Activated CD8-positive, alpha-beta T cell treated with anti-CD3 and anti-CD28 coated beads, Interleukin-2, amount 10 ng/mL, durations not matched to agents 7 days and 5 days (primary cell): ENCODE data around the gene SLC16A1. TPM values are rescaled to one million over a fixed set of nuclear protein-coding genes. Genes with fewer than 3 reads are reported as not detected.
"Not testable (repeated sequence)": the region's sequence is repeated elsewhere in the genome, so short reads cannot be mapped to it uniquely, and the experiment has no call there.

Experiments
- ATAC-seq: fragments of 150-1000 bp; cut with Tn5 transposase; one replicate; pipeline ENCODE4 v1.10.0; 2021; ENCODE audit warnings: moderate library complexity
- CTCF ChIA-PET: fragments of 350-600 bp; sonication (Branson Sonifier 250); formaldehyde crosslinking; loops from one replicate; lab custom pipeline; 2021; ENCODE audit warnings: antibody characterized with exemption; lab: Charles Lee
- POLR2A ChIA-PET: fragments of 350-600 bp; sonication (Branson Sonifier 250); formaldehyde crosslinking; loops from one replicate; lab custom pipeline; 2021; ENCODE audit warnings: antibody characterized with exemption; lab: Charles Lee
- DNase-seq: peaks from one replicate; pipeline ENCODE4 v3.0.0-alpha.2; 2020
- H3K27ac Mint-ChIP-seq: one replicate; pipeline ENCODE4 v1.8.0; 2021; ENCODE audit warnings: mild to moderate bottlenecking, mixed read lengths
- H3K27me3 Mint-ChIP-seq: one replicate; pipeline ENCODE4 v1.8.0; 2021; ENCODE audit warnings: low read depth, mixed read lengths
- H3K36me3 Mint-ChIP-seq: one replicate; pipeline ENCODE4 v1.8.0; 2021; ENCODE audit warnings: low read depth, mixed read lengths
- H3K4me1 Mint-ChIP-seq: one replicate; pipeline ENCODE4 v1.8.0; 2021; ENCODE audit warnings: low read depth, mixed read lengths
- H3K4me3 Mint-ChIP-seq: one replicate; pipeline ENCODE4 v1.8.0; 2021; ENCODE audit warnings: mild to moderate bottlenecking, mixed read lengths
- H3K9me3 Mint-ChIP-seq: one replicate; pipeline ENCODE4 v1.8.0; 2022; ENCODE audit warnings: mixed read lengths; ENCODE audit not compliant: insufficient read depth
- total RNA-seq, 2 experiments: library from RNA; stranded (reverse); gene quantifications; one replicate each; pipeline ENCODE4 v1.2.3, GENCODE V29; 2021

The SLC16A1 gene
- total RNA-seq, 2 experiments from 2014 or later: 53.0 to 54.5 TPM

GRCh38 chr1:112894561-112895011 lies 61.4 kb downstream of the SLC16A1 start:
- Mint-ChIP-seq H3K27ac (no peak overlapping the region), H3K4me3 (no peak overlapping the region), H3K36me3 (no peaks in the 10 kb centered on the region), H3K4me1 (no peaks in the 10 kb centered on the region), H3K9me3 (peaks cover 14% of the 10 kb centered on the region), H3K27me3 (no peaks in the 10 kb centered on the region)
- POLR2A ChIA-PET: no interaction called here
- no peak for DNase-seq
- no peak for ATAC-seq
- CTCF ChIA-PET: interaction anchor here (1.1 kb wide), 1 partner anchor 178 kb away, joined by 4 read pairs; the partner anchor contains the start of gene LRIG2

GRCh38 chr1:112894010-112894292 lies 62.0 kb downstream of the SLC16A1 start:
- peaks cover 14% of the 10 kb centered on the region for H3K9me3 Mint-ChIP-seq
- no peak overlapping the region for H3K4me3 Mint-ChIP-seq
- ChIA-PET POLR2A (no interaction called here), CTCF (interaction anchor here (1.0 kb wide), 1 partner anchor 179 kb away, joined by 4 read pairs; the partner anchor contains the start of gene LRIG2)
- H3K27me3 Mint-ChIP-seq: peaks cover 2% of the 10 kb centered on the region
- H3K36me3 Mint-ChIP-seq: no peaks in the 10 kb centered on the region
- no peaks in the 10 kb centered on the region for H3K4me1 Mint-ChIP-seq
- H3K27ac Mint-ChIP-seq: no peak overlapping the region
- no peak for ATAC-seq
- DNase-seq: no peak

- DNase-seq (no peak), ATAC-seq (no peak)
- Mint-ChIP-seq H3K4me3 (no peak overlapping the region), H3K27me3 (peaks cover 2% of the 10 kb centered on the region), H3K9me3 (peaks cover 14% of the 10 kb centered on the region), H3K4me1 (no peaks in the 10 kb centered on the region), H3K27ac (no peak overlapping the region), H3K36me3 (no peaks in the 10 kb centered on the region)
- ChIA-PET CTCF (interaction anchor here (1.0 to 1.9 kb wide), 2 partner anchors 13 to 179 kb away, joined by 4 to 5 read pairs; partner anchors contain the start of gene LRIG2), POLR2A (interaction anchor here (0.6 kb wide), 1 partner anchor 17 kb away, joined by 3 read pairs; no protein-coding TSS in a partner anchor)
Measured at GRCh38 chr1:112893288-112894009, 62.5 kb downstream of the SLC16A1 start.

GRCh38 chr1:112889906-112890305 lies 66.1 kb downstream of the SLC16A1 start:
- H3K27ac Mint-ChIP-seq, H3K27me3 Mint-ChIP-seq, ATAC-seq, H3K9me3 Mint-ChIP-seq, DNase-seq, H3K4me3 Mint-ChIP-seq, H3K36me3 Mint-ChIP-seq, H3K4me1 Mint-ChIP-seq, POLR2A ChIA-PET: not testable (repeated sequence)
- CTCF ChIA-PET: interaction anchor here (1.1 to 1.7 kb wide), 3 partner anchors 10 to 183 kb away, joined by 3 to 5 read pairs (median 4); partner anchors contain the start of gene LRIG2

GRCh38 chr1:112889052-112889768 lies 66.8 kb downstream of the SLC16A1 start:
- H3K36me3 Mint-ChIP-seq: no peaks in the 10 kb centered on the region
- no peak overlapping the region for H3K4me3 Mint-ChIP-seq
- CTCF ChIA-PET: interaction anchor here (0.9 to 1.7 kb wide), 4 partner anchors 9 to 184 kb away, joined by 4 to 6 read pairs (median 5); partner anchors contain the start of gene LRIG2
- H3K27ac Mint-ChIP-seq: no peak overlapping the region
- DNase-seq (no peak), ATAC-seq (no peak)
- no peaks in the 10 kb centered on the region for H3K4me1 Mint-ChIP-seq
- no peaks in the 10 kb centered on the region for H3K9me3 Mint-ChIP-seq
- POLR2A ChIA-PET: no interaction called here
- H3K27me3 Mint-ChIP-seq: peaks cover 2% of the 10 kb centered on the region

GRCh38 chr1:112888630-112889029 lies 67.4 kb downstream of the SLC16A1 start:
- ChIA-PET POLR2A (no interaction called here), CTCF (interaction anchor here (0.9 to 1.7 kb wide), 3 partner anchors 8 to 184 kb away, joined by 5 to 6 read pairs (median 5); partner anchors contain the start of gene LRIG2)
- H3K27me3 Mint-ChIP-seq: peaks cover 2% of the 10 kb centered on the region
- H3K4me3 Mint-ChIP-seq: no peak overlapping the region
- ATAC-seq (no peak), DNase-seq (no peak)
- H3K27ac Mint-ChIP-seq: no peak overlapping the region
- no peaks in the 10 kb centered on the region for H3K9me3 Mint-ChIP-seq
- H3K4me1 Mint-ChIP-seq: no peaks in the 10 kb centered on the region
- H3K36me3 Mint-ChIP-seq: no peaks in the 10 kb centered on the region

- no peak for DNase-seq
- CTCF ChIA-PET: no interaction called here
- Mint-ChIP-seq H3K36me3 (no peaks in the 10 kb centered on the region), H3K9me3 (no peaks in the 10 kb centered on the region), H3K4me1 (no peaks in the 10 kb centered on the region), H3K27me3 (peaks cover 2% of the 10 kb centered on the region), H3K4me3 (no peak overlapping the region), H3K27ac (no peak overlapping the region)
- POLR2A ChIA-PET: no interaction called here
- no peak for ATAC-seq
Measured at GRCh38 chr1:112887599-112888283, 68.3 kb downstream of the SLC16A1 start.

GRCh38 chr1:112884996-112885395 lies 71.0 kb downstream of the SLC16A1 start:
- H3K27ac Mint-ChIP-seq, CTCF ChIA-PET, H3K4me1 Mint-ChIP-seq, H3K4me3 Mint-ChIP-seq, H3K27me3 Mint-ChIP-seq, H3K9me3 Mint-ChIP-seq, DNase-seq, POLR2A ChIA-PET, ATAC-seq, H3K36me3 Mint-ChIP-seq: not testable (repeated sequence)

- no peak for ATAC-seq
- ChIA-PET POLR2A (no interaction called here), CTCF (interaction anchor here (0.9 to 6.0 kb wide), 4 partner anchors 21 to 191 kb away, joined by 4 to 67 read pairs (median 8); partner anchors contain the start of genes LRIG2 and PPM1J)
- Mint-ChIP-seq H3K27me3 (peaks cover 16% of the 10 kb centered on the region), H3K4me3 (no peak overlapping the region), H3K9me3 (no peaks in the 10 kb centered on the region), H3K27ac (no peak overlapping the region), H3K36me3 (no peaks in the 10 kb centered on the region), H3K4me1 (no peaks in the 10 kb centered on the region)
- DNase-seq: no peak
Measured at GRCh38 chr1:112882271-112882744, 73.7 kb downstream of the SLC16A1 start.

- Mint-ChIP-seq H3K9me3 (no peaks in the 10 kb centered on the region), H3K4me1 (no peaks in the 10 kb centered on the region), H3K27me3 (peaks cover 18% of the 10 kb centered on the region), H3K4me3 (no peak overlapping the region), H3K27ac (no peak overlapping the region), H3K36me3 (no peaks in the 10 kb centered on the region)
- ChIA-PET POLR2A (interaction anchor here (0.7 kb wide), 1 partner anchor 160 kb away, joined by 3 read pairs; no protein-coding TSS in a partner anchor), CTCF (interaction anchor here (0.6 to 6.0 kb wide), 5 partner anchors 22 to 192 kb away, joined by 3 to 67 read pairs (median 6); partner anchors contain the start of genes LRIG2 and PPM1J)
- DNase-seq (no peak), ATAC-seq (no peak)
Measured at GRCh38 chr1:112881742-112882127, 74.3 kb downstream of the SLC16A1 start.

- POLR2A ChIA-PET: no interaction called here
- no peak overlapping the region for H3K4me3 Mint-ChIP-seq
- ATAC-seq: no peak
Measured at GRCh38 chr1:112879834-112880233, 76.2 kb downstream of the SLC16A1 start.

More at GRCh38 chr1:112879834-112880233, 76.2 kb downstream of the SLC16A1 start:
- CTCF ChIA-PET: interaction anchor here (0.7 to 6.0 kb wide), 15 partner anchors 9 to 791 kb away, joined by 3 to 67 read pairs (median 4); partner anchors contain the start of genes LRIG2 and SLC16A1
- no peaks in the 10 kb centered on the region for H3K9me3 Mint-ChIP-seq
- no peak overlapping the region for H3K27ac Mint-ChIP-seq
- no peak for DNase-seq
- H3K4me1 Mint-ChIP-seq: peaks cover 2% of the 10 kb centered on the region
- H3K36me3 Mint-ChIP-seq: no peaks in the 10 kb centered on the region
- H3K27me3 Mint-ChIP-seq: peaks cover 22% of the 10 kb centered on the region
